Effector memory CD4-positive, alpha-beta T cell (primary cell): ENCODE results near the gene B9D1.
"Not testable (repeated sequence)": the region's sequence is repeated elsewhere in the genome, so short reads cannot be mapped to it uniquely, and the experiment has no call there.

ENCODE experiments used
- DNase-seq, 3 donors: peaks; one replicate each; pipeline ENCODE4 v3.0.0-alpha.2; 2020
- H3K27ac ChIP-seq: 2 replicates; pipeline ENCODE4 v1.7.0; 2013; ENCODE audit warnings: mild to moderate bottlenecking, low read length, moderate library complexity; ENCODE audit not compliant: insufficient read depth, poor library complexity, severe bottlenecking
- H3K27me3 ChIP-seq: replicated peaks from 2 replicates; pipeline ENCODE4 v1.7.0; 2013; ENCODE audit warnings: mild to moderate bottlenecking, low read length; ENCODE audit not compliant: insufficient read depth, control insufficient read depth, poor library complexity, severe bottlenecking
- H3K36me3 ChIP-seq: 2 replicates; pipeline ENCODE4 v1.7.0; 2013; ENCODE audit warnings: mild to moderate bottlenecking, low read length, moderate library complexity; ENCODE audit not compliant: control insufficient read depth, insufficient read depth
- H3K4me1 ChIP-seq: 2 replicates; pipeline ENCODE4 v1.7.0; 2013; ENCODE audit warnings: low read length, mild to moderate bottlenecking; ENCODE audit not compliant: control insufficient read depth, insufficient read depth, poor library complexity, severe bottlenecking
- H3K4me3 ChIP-seq: 2 replicates; pipeline ENCODE4 v1.7.0; 2013; ENCODE audit warnings: low read length, low read depth, mild to moderate bottlenecking; ENCODE audit not compliant: insufficient read depth, poor library complexity, severe bottlenecking
- H3K9me3 ChIP-seq: 2 replicates; pipeline ENCODE4 v1.7.0; 2013; ENCODE audit warnings: mild to moderate bottlenecking, low read length, moderate library complexity; ENCODE audit not compliant: control insufficient read depth

Gene B9D1

DNA sequence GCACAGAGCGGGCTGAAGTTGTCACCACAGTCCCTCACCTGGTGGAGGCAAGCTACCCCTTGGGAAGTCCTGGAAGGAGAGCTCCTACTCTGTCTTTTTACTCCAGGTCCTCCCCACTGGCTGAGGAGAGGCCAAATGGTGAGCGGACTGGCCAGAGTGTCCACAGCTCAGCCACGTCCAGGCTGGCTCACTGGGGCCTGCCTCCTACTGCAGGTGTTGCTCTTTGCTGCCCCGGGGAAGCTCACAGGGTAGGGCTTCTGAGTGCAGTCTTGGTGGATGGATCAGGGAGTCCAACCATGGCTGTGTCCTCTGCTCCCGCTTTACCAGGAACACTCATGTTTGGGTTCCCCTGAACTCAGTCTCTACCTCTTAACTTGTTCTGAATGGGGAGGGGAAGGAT lies 2.7 kb downstream of the B9D1 start:
- Histone ChIP-seq H3K27me3 (no peaks in the 10 kb centered on the region), H3K9me3 (no peaks in the 10 kb centered on the region), H3K36me3 (no peaks in the 10 kb centered on the region), H3K4me1 (peaks cover 7% of the 10 kb centered on the region), H3K27ac (no peak overlapping the region), H3K4me3 (no peak overlapping the region)
- no peak for DNase-seq

- H3K27ac ChIP-seq, result no peak overlapping the region
- peaks cover 7% of the 10 kb centered on the region for H3K4me1 ChIP-seq
- DNase-seq, result no peak
- H3K4me3 ChIP-seq, result no peak overlapping the region
- no peaks in the 10 kb centered on the region for H3K36me3 ChIP-seq
- H3K27me3 ChIP-seq, result no peaks in the 10 kb centered on the region
- H3K9me3 ChIP-seq, result no peaks in the 10 kb centered on the region
These were observed 3.4 kb downstream of the B9D1 start for GRCh38 chr17:19359151-19359550.

- no peak for DNase-seq
- Histone ChIP-seq H3K4me3 (no peak overlapping the region), H3K36me3 (no peaks in the 10 kb centered on the region), H3K27ac (no peak overlapping the region), H3K9me3 (no peaks in the 10 kb centered on the region), H3K27me3 (no peaks in the 10 kb centered on the region), H3K4me1 (peaks cover 7% of the 10 kb centered on the region)
These were observed 4.8 kb downstream of the B9D1 start for GRCh38 chr17:19357761-19358160.

GRCh38 chr17:19357351-19357750 lies 5.2 kb downstream of the B9D1 start:
- no peaks in the 10 kb centered on the region for H3K9me3 ChIP-seq
- no peaks in the 10 kb centered on the region for H3K36me3 ChIP-seq
- no peak for DNase-seq
- H3K27ac ChIP-seq, result no peak overlapping the region
- no peaks in the 10 kb centered on the region for H3K27me3 ChIP-seq
- H3K4me1 ChIP-seq, result peaks cover 7% of the 10 kb centered on the region
- no peak overlapping the region for H3K4me3 ChIP-seq

DNA sequence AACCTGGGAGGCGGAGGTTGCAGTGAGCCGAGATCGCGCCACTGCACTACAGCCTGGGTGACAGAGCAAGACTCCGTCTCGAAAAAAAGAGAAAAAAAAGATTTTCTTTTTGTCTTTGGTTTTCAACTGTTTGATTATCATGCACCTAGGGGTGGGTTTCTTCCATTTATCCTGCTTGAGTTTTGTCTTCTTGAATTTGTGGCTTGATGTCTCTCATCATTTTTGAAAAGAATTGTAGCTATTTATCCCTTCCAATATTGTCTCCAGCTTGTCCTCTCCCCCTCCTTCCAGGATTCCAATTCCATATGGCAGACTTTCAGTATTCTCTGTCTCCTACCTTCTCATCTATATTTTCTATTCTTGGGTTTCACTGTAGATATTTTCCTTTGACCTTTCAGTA lies 7.8 kb downstream of the B9D1 start:
- Histone ChIP-seq H3K27ac (no peak overlapping the region), H3K36me3 (no peaks in the 10 kb centered on the region), H3K9me3 (no peaks in the 10 kb centered on the region), H3K4me1 (no peaks in the 10 kb centered on the region), H3K27me3 (no peaks in the 10 kb centered on the region), H3K4me3 (no peak overlapping the region)
- no peak for DNase-seq

- not testable (repeated sequence) for H3K36me3 ChIP-seq, H3K27me3 ChIP-seq, DNase-seq, H3K4me3 ChIP-seq, H3K27ac ChIP-seq, H3K9me3 ChIP-seq, H3K4me1 ChIP-seq
These were observed 9.1 kb downstream of the B9D1 start for GRCh38 chr17:19353401-19353800.

DNA sequence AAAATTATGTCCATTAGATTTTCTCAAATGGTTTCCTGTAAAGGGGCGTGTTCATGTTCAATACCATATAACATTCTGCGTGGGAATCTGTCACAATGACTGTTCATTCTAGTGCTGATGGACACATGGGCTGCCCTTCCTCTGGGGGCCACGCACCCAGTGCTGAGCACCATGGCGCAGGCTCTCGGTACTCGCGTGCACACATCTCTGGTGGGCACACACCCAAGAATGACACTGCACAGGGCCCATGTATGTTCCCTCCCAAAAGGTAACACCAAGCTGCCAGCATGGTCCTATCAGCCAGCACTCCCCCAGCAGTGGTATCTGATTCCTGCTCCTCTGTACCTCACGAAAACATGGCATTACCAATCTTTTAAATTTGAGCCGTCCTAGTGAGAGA lies 13.7 kb downstream of the B9D1 start:
- no peak for DNase-seq

GRCh38 chr17:19348081-19348650 lies 14.4 kb downstream of the B9D1 start:
- H3K36me3 ChIP-seq, result no peaks in the 10 kb centered on the region
- H3K4me3 ChIP-seq, result no peak overlapping the region
- no peaks in the 10 kb centered on the region for H3K4me1 ChIP-seq
- H3K9me3 ChIP-seq, result no peaks in the 10 kb centered on the region
- H3K27ac ChIP-seq, result no peak overlapping the region
- H3K27me3 ChIP-seq, result no peaks in the 10 kb centered on the region
- DNase-seq, result no peak

More for the DNA sequence above, 13.7 kb downstream of the B9D1 start:
- H3K4me1 ChIP-seq, result no peaks in the 10 kb centered on the region
- no peaks in the 10 kb centered on the region for H3K9me3 ChIP-seq
- H3K36me3 ChIP-seq, result no peaks in the 10 kb centered on the region
- no peak overlapping the region for H3K27ac ChIP-seq
- no peak overlapping the region for H3K4me3 ChIP-seq
- no peaks in the 10 kb centered on the region for H3K27me3 ChIP-seq

- no peaks in the 10 kb centered on the region for H3K9me3 ChIP-seq
- H3K4me3 ChIP-seq, result no peak overlapping the region
- H3K36me3 ChIP-seq, result no peaks in the 10 kb centered on the region
- no peak overlapping the region for H3K27ac ChIP-seq
- H3K4me1 ChIP-seq, result no peaks in the 10 kb centered on the region
- DNase-seq, result no peak
- no peaks in the 10 kb centered on the region for H3K27me3 ChIP-seq
These were observed 15.0 kb downstream of the B9D1 start for GRCh38 chr17:19347323-19348080.

- Histone ChIP-seq H3K27me3 (no peaks in the 10 kb centered on the region), H3K27ac (no peak overlapping the region), H3K4me3 (no peak overlapping the region), H3K9me3 (no peaks in the 10 kb centered on the region), H3K36me3 (no peaks in the 10 kb centered on the region), H3K4me1 (no peaks in the 10 kb centered on the region)
- DNase-seq, result no peak
These were observed 15.9 kb downstream of the B9D1 start for GRCh38 chr17:19346351-19347255.
